Measurements from ENCODE around the gene MSL3.

MSL3 gene

GRCh38 chrX:11759461-11760311, 1.6 kb downstream of the MSL3 start:
- DNase-seq: peak; percentile 70

- DNase-seq: no peak
These were observed 2.9 kb downstream of the MSL3 start for GRCh38 chrX:11760958-11761357.

- no peak for DNase-seq
These were observed 6.6 kb downstream of the MSL3 start for GRCh38 chrX:11764602-11765067.

GRCh38 chrX:11765449-11765848, 7.4 kb downstream of the MSL3 start:
- DNase-seq: no peak

GRCh38 chrX:11766487-11766886, 8.4 kb downstream of the MSL3 start:
- DNase-seq: no peak

- DNase-seq: no peak
These were observed 10.0 kb downstream of the MSL3 start for GRCh38 chrX:11768039-11768438.

GRCh38 chrX:11770320-11770719, 12.3 kb downstream of the MSL3 start:
- no peak for DNase-seq

GRCh38 chrX:11778230-11778629, 20.2 kb downstream of the MSL3 start:
- DNase-seq: no peak

- DNase-seq: no peak
These were observed 23.1 kb downstream of the MSL3 start for GRCh38 chrX:11781133-11781532.

GRCh38 chrX:11781734-11782370, 23.8 kb downstream of the MSL3 start:
- no peak for DNase-seq

- no peak for DNase-seq
These were observed 26.5 kb downstream of the MSL3 start for GRCh38 chrX:11784543-11784942.

GRCh38 chrX:11786862-11787261, 28.8 kb downstream of the MSL3 start:
- no peak for DNase-seq

- no peak for DNase-seq
These were observed 29.5 kb downstream of the MSL3 start for GRCh38 chrX:11787564-11787963.

GRCh38 chrX:11789809-11790208, 31.8 kb downstream of the MSL3 start:
- DNase-seq: no peak

GRCh38 chrX:11791090-11791489, 33.1 kb downstream of the MSL3 start:
- no peak for DNase-seq

- no peak for DNase-seq
These were observed 33.5 kb downstream of the MSL3 start for GRCh38 chrX:11791537-11791936.

GRCh38 chrX:11792461-11793421, 34.7 kb downstream of the MSL3 start:
- peak; percentile 11 for DNase-seq

GRCh38 chrX:11793734-11794133, 35.7 kb downstream of the MSL3 start:
- no peak for DNase-seq

GRCh38 chrX:11813341-11813740, 55.3 kb downstream of the MSL3 start:
- DNase-seq: no peak

Data from DMS153 (cell line).